Hematopoietic multipotent progenitor cell treated with erythropoietin and hydrocortisone succinate and interleukin-3 and kit ligand, for 4 days (in vitro differentiated cells): Measurements from ENCODE around the gene CCDC167.
A peak's percentile ranks its signal among the peaks of the same experiment; 100 is the strongest.
"Not testable (repeated sequence)": the region's sequence is repeated elsewhere in the genome, so short reads cannot be mapped to it uniquely, and the experiment has no call there.

ENCODE experiments used
- DNase-seq: peaks from one replicate; pipeline ENCODE4 v3.0.0-alpha.2; 2015

The CCDC167 gene

GRCh38 chr6:37460805-37461204 is 38.9 kb downstream of the CCDC167 start:
- no peak for DNase-seq

GRCh38 chr6:37459981-37460800 is 39.5 kb downstream of the CCDC167 start:
- DNase-seq: peak; percentile 94

DNA sequence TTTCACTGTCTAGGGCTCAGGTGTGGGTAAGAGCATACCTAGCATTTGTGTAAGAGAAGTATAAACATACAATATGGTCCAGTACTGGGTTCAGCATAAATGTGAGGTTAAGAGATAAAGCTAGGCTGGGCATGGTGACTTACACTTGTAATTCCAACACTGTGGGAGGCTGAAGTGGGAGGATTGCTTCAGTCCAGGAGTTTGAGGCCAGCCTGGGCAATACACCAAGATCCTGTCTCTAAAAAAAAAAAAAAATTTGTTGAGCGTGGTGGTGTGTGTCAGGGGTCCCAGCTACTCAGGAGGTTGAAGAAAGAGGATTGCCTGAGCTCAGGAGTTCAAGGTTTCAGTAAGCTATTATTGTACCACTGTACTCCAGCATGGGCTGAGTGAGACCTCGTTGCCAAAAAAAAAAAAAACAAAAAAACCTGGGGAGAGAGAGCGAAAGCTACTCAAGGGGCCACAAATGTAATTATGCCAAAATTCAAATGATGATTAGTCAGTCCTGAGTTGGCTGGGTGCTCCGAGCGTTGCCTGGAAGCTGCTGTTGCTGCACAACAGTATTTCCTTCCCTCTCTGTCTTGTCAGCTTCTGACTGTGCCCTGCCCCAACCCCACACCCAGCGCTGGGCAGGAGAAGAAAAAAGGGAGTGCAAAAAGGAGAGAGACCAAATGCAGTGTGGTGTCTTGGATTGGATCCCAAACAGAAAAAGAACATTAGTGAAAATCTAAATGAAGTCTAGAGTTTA is 42.7 kb downstream of the CCDC167 start:
- no peak for DNase-seq

DNA sequence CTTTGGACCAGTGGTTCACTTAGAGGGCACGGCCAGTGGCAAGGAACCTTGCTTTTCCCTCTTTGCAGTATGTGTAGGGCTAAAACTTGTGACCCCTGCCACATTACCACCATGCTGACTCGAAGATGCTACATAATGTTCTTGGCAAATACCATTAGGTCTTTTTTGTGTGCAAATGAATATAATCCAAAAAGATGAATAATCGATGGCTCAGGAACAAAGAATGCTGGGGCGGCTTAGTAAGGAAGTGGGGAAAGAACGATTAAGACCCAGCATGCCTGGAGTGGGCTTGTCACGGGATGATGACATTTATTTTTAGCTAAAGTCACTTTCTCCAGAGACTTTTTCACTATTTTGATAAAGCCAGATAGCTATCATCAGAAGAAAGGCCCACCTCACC is 43.6 kb downstream of the CCDC167 start:
- DNase-seq: no peak

GRCh38 chr6:37454420-37455140 is 45.1 kb downstream of the CCDC167 start:
- no peak for DNase-seq

DNA sequence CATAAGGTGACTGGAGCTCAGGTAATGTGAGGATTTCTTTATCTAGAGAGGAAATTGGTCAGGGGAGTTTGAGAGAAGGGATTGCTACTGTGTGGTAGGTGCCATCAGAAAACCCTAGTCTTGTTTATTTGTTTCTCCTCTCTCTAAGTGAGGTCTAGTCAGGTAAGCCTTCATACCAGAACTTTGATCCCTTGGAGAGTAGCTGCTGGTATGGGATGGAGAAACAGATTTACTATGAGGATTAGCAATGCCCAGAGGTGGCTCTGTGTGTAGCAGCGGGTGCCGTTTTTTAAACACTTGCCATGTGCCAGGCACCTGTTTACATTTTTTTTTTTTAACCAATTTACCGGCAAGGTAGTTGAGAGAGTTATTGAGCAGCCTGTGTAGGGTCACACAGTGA is 47.2 kb downstream of the CCDC167 start:
- no peak for DNase-seq

GRCh38 chr6:37451441-37452193 is 48.1 kb downstream of the CCDC167 start:
- no peak for DNase-seq

- DNase-seq: no peak
Measured at GRCh38 chr6:37449984-37450383, 49.7 kb downstream of the CCDC167 start.

- not testable (repeated sequence) for DNase-seq
Measured at GRCh38 chr6:37443216-37443542, 56.5 kb downstream of the CCDC167 start.

GRCh38 chr6:37442416-37443215 is 57.1 kb downstream of the CCDC167 start:
- DNase-seq: no peak

DNA sequence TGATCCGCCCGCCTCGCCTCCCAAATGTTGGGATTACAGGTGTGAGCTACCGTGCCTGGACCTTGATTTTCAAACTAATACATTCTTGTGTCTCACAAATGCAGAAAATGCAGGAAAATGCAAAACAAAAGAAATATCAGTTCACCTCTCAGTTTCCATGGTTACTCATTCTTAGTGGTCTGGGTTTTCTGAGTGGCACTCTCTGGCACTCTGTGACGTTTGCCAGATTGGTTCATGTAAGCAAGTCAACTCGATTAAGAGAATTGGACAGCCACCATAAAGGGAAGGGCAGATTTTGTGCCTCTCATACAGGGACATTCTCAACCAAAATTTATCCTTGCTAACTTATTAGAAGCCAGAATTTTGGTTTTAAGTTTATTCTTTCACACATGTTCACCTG is 58.0 kb downstream of the CCDC167 start:
- no peak for DNase-seq

DNA sequence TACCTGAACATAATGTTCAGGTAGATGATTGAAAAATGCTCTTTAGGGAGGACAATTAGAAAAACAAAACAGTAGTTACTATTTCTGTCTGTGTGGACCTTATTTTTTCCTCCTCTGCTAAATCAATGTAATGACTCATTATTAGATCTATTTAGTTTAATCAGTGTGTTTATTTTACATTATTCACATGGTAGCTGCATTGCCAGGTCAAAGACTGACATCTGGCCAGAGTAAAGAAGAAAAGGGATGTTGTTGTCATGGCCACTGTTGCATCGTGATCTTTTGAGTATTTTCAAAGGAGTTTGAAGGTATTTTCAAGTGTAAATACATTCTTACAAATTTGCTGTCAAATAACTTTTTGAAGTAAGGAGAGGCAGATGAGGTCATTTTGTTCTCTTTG is 60.8 kb downstream of the CCDC167 start:
- no peak for DNase-seq

- DNase-seq: peak; percentile 29
Measured at GRCh38 chr6:37435816-37436215, 63.9 kb downstream of the CCDC167 start.

- DNase-seq: no peak
Measured at GRCh38 chr6:37435373-37435772, 64.3 kb downstream of the CCDC167 start.

DNA sequence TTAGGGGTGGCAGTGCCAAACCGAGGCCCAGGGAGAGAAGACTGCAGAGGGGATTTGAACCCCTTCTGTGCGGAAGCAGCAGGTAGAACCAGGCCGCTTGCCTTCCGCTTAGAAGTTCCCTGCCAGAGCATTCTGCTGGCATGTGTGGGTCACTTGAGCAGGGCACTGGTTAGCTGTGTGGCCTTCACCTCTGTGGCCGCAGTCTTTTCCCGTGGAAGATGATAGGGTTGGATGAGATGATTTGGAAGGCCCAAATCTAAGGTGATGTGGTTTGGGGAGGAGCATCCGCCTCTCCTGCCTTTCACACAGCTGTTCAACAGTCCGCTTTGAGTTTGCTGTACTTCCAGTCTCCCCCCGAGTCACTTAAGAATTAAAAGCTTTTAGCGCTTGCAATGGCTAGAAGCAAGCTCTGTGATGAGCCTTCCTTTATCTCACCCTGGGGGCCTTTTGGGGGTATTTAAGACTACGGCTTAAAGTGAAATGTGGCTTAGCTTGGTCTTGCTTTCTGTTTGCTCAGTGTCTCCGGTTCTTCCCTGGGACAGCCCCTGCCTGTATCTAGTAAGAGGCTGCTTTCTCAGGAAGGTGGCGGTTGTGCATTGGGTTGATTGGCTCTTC is 65.9 kb downstream of the CCDC167 start:
- peak; percentile 34 for DNase-seq
